GM12873 (cell line): ENCODE results near the gene ZWINT.

Experiments
- TF ChIP-seq, protein P1 (sequence below): IDR thresholded peaks from 2 replicates; pipeline ENCODE4 v1.5.1; 2012; ENCODE audit warnings: low read depth, mild to moderate bottlenecking, moderate library complexity, low read length, control low read depth; ENCODE audit not compliant: insufficient read depth; ENCODE audit errors: missing control alignments

Gene ZWINT

DNA sequence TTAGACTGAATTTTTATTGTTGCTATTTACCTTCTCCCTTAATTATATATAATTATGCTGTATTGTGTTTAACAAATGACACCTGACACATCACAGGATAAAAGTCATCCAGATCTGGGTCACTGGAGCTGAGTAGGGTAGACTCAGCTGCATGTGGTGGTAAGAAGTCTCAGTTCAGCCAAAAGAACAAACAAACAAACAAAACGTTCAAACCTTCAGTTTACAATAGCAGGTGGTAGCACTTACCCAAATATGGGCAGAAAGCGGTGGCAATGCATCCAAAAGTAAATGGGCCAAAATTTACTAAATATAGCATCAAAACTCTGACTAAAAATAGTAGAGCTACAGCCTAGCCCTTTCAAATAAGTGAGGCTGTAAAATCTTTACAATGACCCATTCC lies 42.2 kb downstream of the ZWINT start:
- TF ChIP-seq, protein P1, sequence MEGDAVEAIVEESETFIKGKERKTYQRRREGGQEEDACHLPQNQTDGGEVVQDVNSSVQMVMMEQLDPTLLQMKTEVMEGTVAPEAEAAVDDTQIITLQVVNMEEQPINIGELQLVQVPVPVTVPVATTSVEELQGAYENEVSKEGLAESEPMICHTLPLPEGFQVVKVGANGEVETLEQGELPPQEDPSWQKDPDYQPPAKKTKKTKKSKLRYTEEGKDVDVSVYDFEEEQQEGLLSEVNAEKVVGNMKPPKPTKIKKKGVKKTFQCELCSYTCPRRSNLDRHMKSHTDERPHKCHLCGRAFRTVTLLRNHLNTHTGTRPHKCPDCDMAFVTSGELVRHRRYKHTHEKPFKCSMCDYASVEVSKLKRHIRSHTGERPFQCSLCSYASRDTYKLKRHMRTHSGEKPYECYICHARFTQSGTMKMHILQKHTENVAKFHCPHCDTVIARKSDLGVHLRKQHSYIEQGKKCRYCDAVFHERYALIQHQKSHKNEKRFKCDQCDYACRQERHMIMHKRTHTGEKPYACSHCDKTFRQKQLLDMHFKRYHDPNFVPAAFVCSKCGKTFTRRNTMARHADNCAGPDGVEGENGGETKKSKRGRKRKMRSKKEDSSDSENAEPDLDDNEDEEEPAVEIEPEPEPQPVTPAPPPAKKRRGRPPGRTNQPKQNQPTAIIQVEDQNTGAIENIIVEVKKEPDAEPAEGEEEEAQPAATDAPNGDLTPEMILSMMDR: no peak

DNA sequence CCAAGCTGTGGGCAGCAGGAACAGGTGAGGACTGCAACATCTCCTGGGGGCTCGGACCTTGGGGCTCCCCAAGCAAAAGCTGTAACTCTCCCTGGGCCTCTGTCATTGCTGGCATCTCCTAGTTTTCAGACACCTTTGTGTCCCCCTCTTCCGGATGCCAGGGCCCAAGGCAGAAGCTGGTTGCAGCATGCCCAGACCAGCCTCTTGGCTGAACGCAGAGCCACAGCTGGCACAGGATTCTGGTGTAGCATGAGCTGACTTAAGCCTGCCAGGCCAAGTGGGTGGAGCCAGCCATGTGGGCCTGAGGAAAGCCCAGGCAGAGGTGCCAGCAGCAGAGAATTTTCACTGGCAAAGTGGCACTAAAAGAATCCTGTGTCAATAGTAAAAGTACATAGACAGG lies 43.5 kb downstream of the ZWINT start:
- TF ChIP-seq, protein P1: no peak

DNA sequence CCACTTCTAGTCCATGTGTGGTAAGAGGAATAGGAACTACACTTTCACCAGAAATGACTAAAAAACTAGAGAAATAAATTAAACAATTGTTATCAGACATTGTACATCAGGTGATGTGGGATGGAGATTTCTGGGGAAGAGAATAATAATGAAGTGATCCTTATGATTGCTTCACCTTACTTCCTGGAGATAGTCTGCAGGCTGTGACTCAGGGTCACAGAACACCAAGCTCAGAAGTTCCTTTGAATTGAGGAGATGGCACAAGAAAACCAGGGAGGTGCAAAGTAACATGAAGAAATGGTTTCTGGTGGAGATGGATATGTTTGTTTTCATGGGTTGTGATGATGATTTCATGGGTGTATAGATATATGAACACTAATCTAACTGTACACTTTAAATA lies 44.5 kb downstream of the ZWINT start:
- TF ChIP-seq, protein P1: no peak
